Activated naive CD8-positive, alpha-beta T cell treated with anti-CD3 and anti-CD28 coated beads, Interleukin-2, amount 10 ng/mL, durations not matched to agents 7 days and 5 days (primary cell): Measurements from ENCODE around the gene C16orf46. TPM values are rescaled to one million over a fixed set of nuclear protein-coding genes. Genes with fewer than 3 reads are reported as not detected.

Experiments
- ATAC-seq: fragments of 150-1000 bp; cut with Tn5 transposase; one replicate; pipeline ENCODE4 v1.10.0; 2021; ENCODE audit warnings: low read depth, moderate library complexity
- POLR2A ChIA-PET: fragments of 350-600 bp; sonication (Branson Sonifier 250); formaldehyde crosslinking; loops from one replicate; lab custom pipeline; 2021; ENCODE audit warnings: antibody characterized with exemption; lab: Charles Lee
- DNase-seq: peaks from one replicate; pipeline ENCODE4 v3.0.0; 2021
- H3K27ac Mint-ChIP-seq: one replicate; pipeline ENCODE4 v1.8.0; 2022; ENCODE audit warnings: mild to moderate bottlenecking, mixed read lengths
- H3K27me3 Mint-ChIP-seq: one replicate; pipeline ENCODE4 v1.8.0; 2022; ENCODE audit warnings: mild to moderate bottlenecking, moderate library complexity, mixed read lengths
- H3K36me3 Mint-ChIP-seq: one replicate; pipeline ENCODE4 v1.8.0; 2021; ENCODE audit warnings: mild to moderate bottlenecking, mixed read lengths
- H3K4me1 Mint-ChIP-seq: one replicate; pipeline ENCODE4 v1.8.0; 2021; ENCODE audit warnings: mixed read lengths
- H3K4me3 Mint-ChIP-seq: one replicate; pipeline ENCODE4 v1.8.0; 2022; ENCODE audit warnings: mild to moderate bottlenecking, moderate library complexity, mixed read lengths
- H3K9me3 Mint-ChIP-seq: one replicate; pipeline ENCODE4 v1.8.0; 2021; ENCODE audit warnings: mixed read lengths
- total RNA-seq, 2 experiments: library from RNA; stranded (reverse); gene quantifications; one replicate each; pipeline ENCODE4 v1.2.3, GENCODE V29; 2021

C16orf46 gene
- total RNA-seq, 2 experiments from 2014 or later: 0.53 to 0.65 TPM

DNA sequence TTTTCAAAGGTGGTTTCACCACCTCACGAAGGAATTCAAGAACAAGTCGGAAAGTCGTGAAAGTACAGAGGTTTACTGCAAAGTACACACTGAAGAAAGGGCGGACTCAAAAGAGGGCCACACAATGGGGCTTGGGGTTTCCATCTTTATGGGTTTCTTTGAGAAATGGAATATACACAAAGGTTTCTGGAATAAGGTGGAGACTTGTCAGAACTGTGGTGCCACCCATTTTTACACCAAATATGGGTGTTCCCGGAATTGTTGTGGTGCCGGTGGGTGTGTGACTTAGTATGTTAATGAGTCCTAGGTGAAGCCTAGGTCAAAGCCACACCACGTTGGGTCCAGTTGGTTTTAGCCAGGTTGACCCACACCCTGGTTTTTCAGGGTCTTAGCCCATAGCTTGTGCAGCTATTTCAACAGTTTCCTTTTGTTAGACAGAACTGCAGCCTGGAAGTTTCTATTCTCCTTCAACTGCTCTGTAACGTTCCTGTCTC is 19.7 kb upstream of the C16orf46 start:
- Mint-ChIP-seq H3K4me1 (peaks cover 4% of the 10 kb centered on the region), H3K27ac (peak overlapping the region; percentile 80), H3K36me3 (no peaks in the 10 kb centered on the region), H3K9me3 (peaks cover 1% of the 10 kb centered on the region), H3K27me3 (no peaks in the 10 kb centered on the region), H3K4me3 (peak overlapping the region; percentile 73)
- POLR2A ChIA-PET: interaction anchor here (1.2 kb wide), 1 partner anchor 90 kb away, joined by 3 read pairs; the partner anchor contains the start of genes CENPN and CMC2
- DNase-seq: no peak
- ATAC-seq: no peak

DNA sequence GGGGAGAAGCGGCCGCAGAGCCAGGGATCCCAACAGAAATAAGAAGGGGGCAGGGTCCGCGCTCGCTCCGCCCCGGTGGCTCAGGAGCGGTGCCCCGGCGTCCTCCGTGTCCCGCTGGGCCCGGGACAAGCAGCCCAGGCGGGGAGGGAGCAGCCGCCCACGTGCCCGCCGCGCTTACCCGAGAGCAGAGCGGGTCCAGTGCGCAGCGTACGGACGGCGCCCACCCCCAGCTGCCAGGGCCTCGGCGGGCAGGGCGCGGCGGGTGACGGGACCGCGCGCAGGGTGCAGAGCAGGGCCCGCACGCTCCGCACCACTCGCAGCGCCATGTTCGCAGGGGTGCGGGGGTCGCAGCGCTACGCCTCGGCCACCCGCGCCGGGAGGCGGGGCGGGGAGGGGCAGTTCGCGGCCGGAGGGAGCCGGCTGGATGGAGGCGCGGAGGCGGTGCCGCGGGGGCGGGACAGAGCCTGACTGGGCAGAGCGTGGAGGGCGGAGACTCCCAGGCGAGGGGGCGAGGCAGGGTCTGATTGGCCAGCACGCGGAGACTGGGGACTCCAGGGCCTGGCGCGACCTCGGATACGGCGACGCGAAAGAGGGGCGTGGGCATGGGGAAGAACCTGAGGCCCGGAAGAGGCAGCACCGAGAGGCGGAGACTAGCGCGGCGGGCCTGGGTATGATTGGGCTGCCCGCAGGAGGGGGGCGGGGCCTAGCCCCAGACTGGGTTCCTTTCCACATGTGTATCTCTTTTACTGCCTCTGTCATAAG is 19.1 kb upstream of the C16orf46 start, which contains the start of gene GCSH:
GCSH (minus strand) TSS at position 443 of the 762 bp plus-strand sequence; CDS start at position 326, 117 bp downstream.
- DNase-seq (peak; percentile 97), ATAC-seq (peak; percentile 99)
- Mint-ChIP-seq H3K36me3 (no peaks in the 10 kb centered on the region), H3K27ac (peak within 1 kb of the TSS; percentile 80), H3K9me3 (peaks cover 1% of the 10 kb centered on the region), H3K27me3 (no peaks in the 10 kb centered on the region), H3K4me1 (peaks cover 4% of the 10 kb centered on the region), H3K4me3 (peak within 1 kb of the TSS; percentile 76)
- POLR2A ChIA-PET: interaction anchor here (1.0 to 1.2 kb wide), 2 partner anchors 89 to 219 kb away, joined by 3 read pairs; partner anchors contain the start of genes CENPN and CMC2

DNA sequence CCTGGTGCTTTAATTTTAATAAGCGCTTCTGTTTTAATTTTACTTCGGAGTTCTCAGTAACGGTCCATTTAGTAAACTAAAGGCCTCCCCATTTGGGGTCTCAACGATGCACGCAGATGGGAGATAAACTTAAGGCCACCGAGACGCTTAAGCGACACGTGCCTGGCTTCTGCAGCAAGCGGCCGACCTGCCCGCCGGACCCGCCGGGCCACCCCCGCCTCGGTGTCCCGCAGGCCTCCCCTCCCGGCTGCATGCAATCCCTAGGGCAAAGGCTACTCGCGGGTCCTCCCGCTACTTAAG is 18.6 kb upstream of the C16orf46 start:
- POLR2A ChIA-PET: interaction anchor here (1.0 kb wide), 1 partner anchor 220 kb away, joined by 3 read pairs; no protein-coding TSS in a partner anchor
- no peaks in the 10 kb centered on the region for H3K27me3 Mint-ChIP-seq
- H3K4me1 Mint-ChIP-seq: peaks cover 4% of the 10 kb centered on the region
- no peak overlapping the region for H3K27ac Mint-ChIP-seq
- peak overlapping the region; percentile 76 for H3K4me3 Mint-ChIP-seq
- no peak for DNase-seq
- H3K36me3 Mint-ChIP-seq: no peaks in the 10 kb centered on the region
- no peak for ATAC-seq
- H3K9me3 Mint-ChIP-seq: peaks cover 1% of the 10 kb centered on the region

DNA sequence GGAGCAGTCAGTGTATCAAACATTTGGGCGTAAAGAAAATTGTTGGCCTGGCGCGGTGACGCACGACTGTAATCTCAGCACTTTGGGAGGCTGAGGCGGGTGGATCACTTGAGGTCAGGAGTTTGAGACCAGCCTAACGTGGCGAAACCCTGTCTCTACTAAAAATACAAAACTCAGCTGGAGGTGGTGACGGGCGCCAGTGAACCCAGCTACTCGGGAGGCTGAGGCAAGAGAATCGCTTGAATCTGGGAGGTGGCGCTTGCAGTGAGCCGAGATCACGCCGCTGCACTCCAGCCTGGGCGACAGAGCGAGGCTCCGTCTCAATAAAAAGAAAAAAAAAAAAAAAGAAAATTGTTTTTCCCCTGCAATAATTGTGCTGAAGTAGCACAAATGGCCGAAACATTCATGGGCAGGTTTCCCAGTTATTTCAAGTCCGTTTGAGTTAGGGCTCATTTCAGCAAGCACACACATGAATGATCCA is 17.8 kb upstream of the C16orf46 start:
- H3K9me3 Mint-ChIP-seq: peaks cover 1% of the 10 kb centered on the region
- no peak overlapping the region for H3K27ac Mint-ChIP-seq
- H3K4me3 Mint-ChIP-seq: peak overlapping the region; percentile 76
- ATAC-seq (no peak), DNase-seq (no peak)
- POLR2A ChIA-PET: interaction anchor here (0.7 to 1.0 kb wide), 2 partner anchors 52 to 220 kb away, joined by 3 read pairs; no protein-coding TSS in a partner anchor
- H3K27me3 Mint-ChIP-seq: no peaks in the 10 kb centered on the region
- no peaks in the 10 kb centered on the region for H3K36me3 Mint-ChIP-seq
- H3K4me1 Mint-ChIP-seq: peaks cover 4% of the 10 kb centered on the region

DNA sequence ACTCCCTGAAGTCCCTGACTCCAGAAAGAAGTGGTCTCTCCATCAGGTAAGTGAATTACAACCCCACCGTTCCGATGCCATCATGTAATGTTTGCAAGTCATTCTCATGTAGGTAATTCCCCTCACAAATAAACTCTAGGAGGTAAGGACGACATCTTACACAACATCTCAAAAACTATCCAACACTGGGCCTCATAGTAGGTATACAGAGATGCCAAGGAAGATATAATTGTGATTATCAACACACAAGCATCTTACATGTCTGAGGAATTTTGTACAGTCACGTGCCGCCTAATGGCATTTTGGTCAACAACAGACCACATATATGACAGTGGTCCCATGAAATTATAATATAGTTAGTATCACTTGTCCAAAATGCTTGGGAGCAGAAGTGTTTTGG is 11.8 kb upstream of the C16orf46 start:
- Mint-ChIP-seq H3K27me3 (no peaks in the 10 kb centered on the region), H3K9me3 (no peaks in the 10 kb centered on the region), H3K4me3 (no peak overlapping the region), H3K27ac (no peak overlapping the region), H3K4me1 (peaks cover 2% of the 10 kb centered on the region), H3K36me3 (no peaks in the 10 kb centered on the region)
- DNase-seq (no peak), ATAC-seq (no peak)
- POLR2A ChIA-PET: no interaction called here

DNA sequence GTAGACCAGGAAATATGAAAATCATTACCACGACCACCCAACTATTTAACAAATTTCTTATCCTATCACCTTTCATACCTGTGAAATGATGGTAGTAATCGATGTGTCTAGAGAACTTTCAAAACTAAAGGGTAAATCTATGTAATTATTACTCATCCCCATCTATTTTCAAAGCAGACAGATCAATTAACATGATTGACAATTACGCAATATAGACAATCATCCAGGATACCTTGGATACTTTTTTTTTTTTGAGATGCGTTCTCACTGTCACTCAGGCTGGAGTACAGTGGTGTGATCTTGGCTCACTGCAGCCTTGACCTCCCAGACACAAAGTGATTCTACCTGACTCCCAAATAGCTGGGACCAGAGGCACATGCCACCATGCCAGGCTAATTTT is 4.0 kb upstream of the C16orf46 start:
- no peaks in the 10 kb centered on the region for H3K27me3 Mint-ChIP-seq
- H3K4me3 Mint-ChIP-seq: no peak overlapping the region
- H3K9me3 Mint-ChIP-seq: no peaks in the 10 kb centered on the region
- ATAC-seq (no peak), DNase-seq (no peak)
- H3K36me3 Mint-ChIP-seq: no peaks in the 10 kb centered on the region
- peaks cover 3% of the 10 kb centered on the region for H3K4me1 Mint-ChIP-seq
- POLR2A ChIA-PET: no interaction called here
- H3K27ac Mint-ChIP-seq: no peak overlapping the region

DNA sequence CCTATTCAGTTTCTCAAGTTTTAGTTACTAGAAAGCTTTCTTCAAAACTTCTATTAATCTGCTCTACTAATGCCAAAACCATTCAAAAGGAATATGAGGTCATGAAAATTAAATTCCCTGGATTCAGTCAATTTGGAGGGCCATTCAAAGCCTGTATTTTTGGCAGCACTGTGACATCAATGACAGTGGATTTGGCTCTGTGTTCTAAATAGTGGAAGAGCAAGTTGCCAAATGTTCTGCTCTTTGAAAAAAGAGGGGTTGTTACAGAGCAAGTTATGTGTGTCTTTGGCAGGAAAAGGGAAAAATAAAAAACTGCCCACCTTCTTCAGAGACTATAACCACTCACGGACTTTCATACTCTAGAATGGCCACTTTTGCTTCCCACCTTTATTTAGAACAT is 3.2 kb upstream of the C16orf46 start:
- no peak overlapping the region for H3K27ac Mint-ChIP-seq
- POLR2A ChIA-PET: interaction anchor here (0.7 kb wide), 1 partner anchor 546 kb away, joined by 3 read pairs; no protein-coding TSS in a partner anchor
- H3K4me1 Mint-ChIP-seq: peaks cover 5% of the 10 kb centered on the region
- DNase-seq: no peak
- no peaks in the 10 kb centered on the region for H3K36me3 Mint-ChIP-seq
- no peak overlapping the region for H3K4me3 Mint-ChIP-seq
- H3K9me3 Mint-ChIP-seq: no peaks in the 10 kb centered on the region
- no peak for ATAC-seq
- peaks cover under 1% of the 10 kb centered on the region for H3K27me3 Mint-ChIP-seq

DNA sequence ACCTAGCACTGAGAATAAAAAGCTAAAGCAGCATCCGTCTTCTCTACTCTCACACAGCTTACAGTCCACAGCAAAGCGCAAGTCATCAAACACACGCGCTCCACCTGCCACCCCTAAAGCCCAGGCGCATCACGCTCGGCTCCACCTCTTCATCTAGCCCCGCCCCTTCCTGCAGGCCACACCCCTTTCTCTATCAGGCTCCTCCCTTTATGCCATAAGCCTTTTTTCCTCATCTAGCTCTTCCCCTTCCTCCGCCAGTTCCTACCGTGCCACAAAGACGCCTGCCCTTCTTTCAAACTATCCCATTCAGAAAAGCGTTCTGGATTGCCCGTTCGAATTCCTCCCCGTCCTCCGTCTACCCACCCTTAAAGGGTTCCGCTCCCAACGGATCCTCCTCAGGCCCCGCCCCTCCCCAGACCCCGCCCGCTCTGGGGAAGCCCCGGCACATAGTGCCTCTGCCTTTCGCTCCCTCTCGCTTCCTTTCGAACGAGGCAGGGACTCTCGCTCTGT is 417 bp downstream of the C16orf46 start:
- POLR2A ChIA-PET: interaction anchor here (0.7 to 3.3 kb wide), 8 partner anchors 40 to 667 kb away, joined by 3 to 22 read pairs (median 4); partner anchors contain the start of genes ATMIN, CENPN, CMC2 and GAN
- Mint-ChIP-seq H3K27me3 (peaks cover 4% of the 10 kb centered on the region), H3K27ac (no peak overlapping the region), H3K9me3 (no peaks in the 10 kb centered on the region), H3K4me3 (no peak overlapping the region), H3K36me3 (no peaks in the 10 kb centered on the region), H3K4me1 (peaks cover 9% of the 10 kb centered on the region)
- peak; percentile 95 for DNase-seq
- ATAC-seq: peak; percentile 82

DNA sequence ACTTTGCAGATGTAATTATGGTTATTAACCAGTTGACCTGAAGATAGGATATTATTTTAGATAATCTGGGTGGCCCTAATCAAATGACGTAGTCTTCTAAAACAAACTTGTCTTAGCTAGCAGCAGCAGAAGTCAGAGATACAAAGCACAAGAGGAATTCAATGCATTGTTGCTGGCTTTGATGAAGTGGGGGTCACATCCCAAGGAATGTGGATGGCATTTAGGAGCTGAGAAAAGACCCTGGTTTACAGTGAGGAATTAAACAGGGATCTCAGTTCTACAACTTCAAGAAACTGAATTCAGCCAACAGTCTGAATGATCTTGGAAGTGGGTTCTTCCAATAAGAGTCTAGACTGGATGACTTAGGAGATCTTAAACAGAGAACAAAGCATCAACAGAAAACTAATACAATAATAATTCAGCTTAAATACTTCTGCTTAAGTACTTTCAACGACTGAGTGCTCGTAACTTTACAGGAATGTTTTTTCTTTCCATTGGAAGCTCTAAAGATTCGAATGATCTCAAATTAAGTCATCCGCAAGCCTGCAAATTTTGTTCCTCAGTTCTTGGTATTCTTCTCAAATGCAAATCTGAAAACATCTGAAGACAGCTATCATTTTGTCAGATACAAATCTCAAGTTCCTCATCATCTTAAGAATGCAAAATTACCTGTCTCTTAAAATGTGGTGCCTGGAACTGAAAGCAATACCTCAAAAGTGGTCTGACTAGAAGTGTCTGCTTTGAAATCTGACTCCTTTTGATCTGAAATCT is 3.3 kb downstream of the C16orf46 start:
- H3K27me3 Mint-ChIP-seq: peaks cover 4% of the 10 kb centered on the region
- no peaks in the 10 kb centered on the region for H3K36me3 Mint-ChIP-seq
- H3K4me3 Mint-ChIP-seq: no peak overlapping the region
- POLR2A ChIA-PET: no interaction called here
- no peaks in the 10 kb centered on the region for H3K9me3 Mint-ChIP-seq
- no peak for DNase-seq
- no peak overlapping the region for H3K27ac Mint-ChIP-seq
- ATAC-seq: no peak
- peaks cover 9% of the 10 kb centered on the region for H3K4me1 Mint-ChIP-seq

DNA sequence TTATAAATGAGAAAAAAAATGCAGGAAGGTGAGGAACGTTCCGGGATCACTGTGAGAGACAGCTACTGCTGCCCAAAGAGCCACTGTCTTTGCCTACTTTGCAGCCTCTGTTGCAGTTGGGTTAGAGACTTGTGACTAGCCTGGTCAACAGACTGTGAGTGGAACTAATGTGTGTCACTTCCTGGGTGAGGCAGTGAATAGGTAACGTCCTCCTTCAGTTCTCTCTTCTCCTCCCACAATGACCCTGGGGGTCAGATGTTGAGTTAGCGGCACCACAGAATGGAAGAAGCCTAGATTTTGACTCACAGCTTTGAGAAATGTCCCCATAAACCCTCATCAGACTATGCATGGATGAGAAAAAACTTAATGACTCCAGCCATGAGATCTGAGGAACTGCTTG is 5.2 kb downstream of the C16orf46 start:
- no peak overlapping the region for H3K27ac Mint-ChIP-seq
- no peak for ATAC-seq
- DNase-seq: no peak
- H3K4me1 Mint-ChIP-seq: peaks cover 11% of the 10 kb centered on the region
- peaks cover 4% of the 10 kb centered on the region for H3K27me3 Mint-ChIP-seq
- POLR2A ChIA-PET: interaction anchor here (1.1 to 1.2 kb wide), 2 partner anchors 8 to 34 kb away, joined by 4 to 6 read pairs; no protein-coding TSS in a partner anchor
- no peak overlapping the region for H3K4me3 Mint-ChIP-seq
- no peaks in the 10 kb centered on the region for H3K36me3 Mint-ChIP-seq
- H3K9me3 Mint-ChIP-seq: no peaks in the 10 kb centered on the region

DNA sequence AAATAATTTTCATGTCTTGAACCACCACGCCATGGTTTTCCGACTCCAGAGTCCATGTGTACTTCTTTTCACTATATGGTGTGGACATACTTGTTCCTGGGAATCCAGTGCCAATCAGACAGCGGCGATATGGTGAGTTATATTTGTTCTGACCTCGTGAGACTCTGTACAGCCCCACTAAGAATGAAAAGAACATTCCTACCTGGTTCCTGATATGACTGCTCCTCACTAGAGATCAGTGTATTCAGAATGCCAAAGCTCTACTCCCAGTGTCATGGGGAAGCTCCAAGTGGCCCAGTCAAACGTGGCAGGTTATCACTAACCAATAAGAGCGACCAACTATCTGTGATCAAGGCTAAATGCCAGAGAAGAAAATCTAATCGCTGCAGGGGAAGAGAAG is 6.1 kb downstream of the C16orf46 start:
- Mint-ChIP-seq H3K27ac (no peak overlapping the region), H3K36me3 (no peaks in the 10 kb centered on the region), H3K4me1 (peaks cover 14% of the 10 kb centered on the region), H3K4me3 (no peak overlapping the region), H3K9me3 (no peaks in the 10 kb centered on the region), H3K27me3 (peaks cover 4% of the 10 kb centered on the region)
- ATAC-seq (no peak), DNase-seq (no peak)
- POLR2A ChIA-PET: interaction anchor here (1.1 kb wide), 1 partner anchor 33 kb away, joined by 6 read pairs; no protein-coding TSS in a partner anchor

DNA sequence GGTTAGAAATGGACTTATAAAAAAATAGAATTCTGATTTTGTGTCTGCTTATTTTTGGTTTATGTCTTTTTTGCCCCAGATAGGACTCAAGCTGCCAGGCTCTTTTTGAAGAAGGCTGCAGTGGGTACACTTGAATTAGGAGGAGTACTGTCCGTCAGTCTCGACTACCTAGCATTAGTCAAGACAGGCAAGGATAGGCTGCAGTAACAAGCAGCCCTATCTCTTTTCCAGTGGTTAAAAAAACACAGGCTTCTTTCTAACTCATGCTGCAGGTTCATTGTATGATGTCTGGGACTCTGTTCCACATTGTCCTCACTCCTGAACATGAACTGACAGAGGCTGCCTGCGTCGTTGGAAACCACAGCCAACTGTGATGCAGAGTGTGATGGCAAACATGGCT is 8.0 kb downstream of the C16orf46 start:
- POLR2A ChIA-PET: no interaction called here
- Mint-ChIP-seq H3K4me1 (peaks cover 9% of the 10 kb centered on the region), H3K36me3 (no peaks in the 10 kb centered on the region), H3K27me3 (no peaks in the 10 kb centered on the region), H3K9me3 (no peaks in the 10 kb centered on the region), H3K27ac (no peak overlapping the region), H3K4me3 (no peak overlapping the region)
- DNase-seq (no peak), ATAC-seq (no peak)

DNA sequence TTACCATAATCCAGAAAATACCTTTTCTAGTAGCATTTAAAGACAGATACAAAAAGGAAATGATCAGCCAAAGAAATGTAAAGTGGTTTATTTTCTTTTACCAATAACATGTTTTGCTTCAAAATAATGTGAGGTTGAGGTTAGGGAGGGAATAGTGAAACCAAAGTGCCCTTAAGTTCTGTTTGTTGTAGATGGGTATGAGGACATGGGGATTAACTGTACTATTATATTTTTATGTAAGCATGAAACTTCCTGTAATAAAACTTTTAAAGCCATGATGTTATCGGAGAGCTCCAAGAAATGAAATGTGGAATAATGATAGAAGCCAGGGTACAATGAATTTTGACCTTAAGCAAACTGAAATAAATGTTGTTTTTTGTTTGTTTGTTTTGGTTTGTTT is 9.9 kb downstream of the C16orf46 start:
- H3K9me3 Mint-ChIP-seq: no peaks in the 10 kb centered on the region
- no peaks in the 10 kb centered on the region for H3K27me3 Mint-ChIP-seq
- no peak overlapping the region for H3K4me3 Mint-ChIP-seq
- no peaks in the 10 kb centered on the region for H3K36me3 Mint-ChIP-seq
- ATAC-seq: no peak
- DNase-seq: no peak
- H3K4me1 Mint-ChIP-seq: peaks cover 8% of the 10 kb centered on the region
- no peak overlapping the region for H3K27ac Mint-ChIP-seq
- POLR2A ChIA-PET: no interaction called here
